ENCODE data around the gene PDE6B.

The PDE6B gene

GRCh38 chr4:712916-713632 lies 87.7 kb downstream of the PDE6B start:
- DNase-seq (ENCODE audit: low read depth), result no peak
- H3K4me3 ChIP-seq (ENCODE audit: control insufficient read depth, low read depth, low read length), result no peak overlapping the region
- TF ChIP-seq CTCF (conservative IDR thresholded peaks at IDR 0.05; ENCODE audit: control insufficient read depth, insufficient read depth, low read depth, low read length), result no peak

GRCh38 chr4:714087-714486 lies 88.7 kb downstream of the PDE6B start:
- no peak overlapping the region for H3K4me3 ChIP-seq (ENCODE audit: control insufficient read depth, low read depth, low read length)
- DNase-seq (ENCODE audit: low read depth), result no peak
- TF ChIP-seq CTCF (conservative IDR thresholded peaks at IDR 0.05; ENCODE audit: control insufficient read depth, insufficient read depth, low read depth, low read length), result no peak

GRCh38 chr4:717601-718320 lies 92.4 kb downstream of the PDE6B start:
- DNase-seq (ENCODE audit: low read depth), result no peak
- no peak for TF ChIP-seq CTCF (conservative IDR thresholded peaks at IDR 0.05; ENCODE audit: control insufficient read depth, insufficient read depth, low read depth, low read length)
- H3K4me3 ChIP-seq (ENCODE audit: control insufficient read depth, low read depth, low read length), result no peak overlapping the region

- no peak for TF ChIP-seq CTCF (conservative IDR thresholded peaks at IDR 0.05; ENCODE audit: control insufficient read depth, insufficient read depth, low read depth, low read length)
- DNase-seq (ENCODE audit: low read depth), result no peak
- no peak overlapping the region for H3K4me3 ChIP-seq (ENCODE audit: control insufficient read depth, low read depth, low read length)
These were observed 93.1 kb downstream of the PDE6B start for GRCh38 chr4:718460-718859.
